ENCODE results near the gene ESRP2.

ESRP2 gene

DNA sequence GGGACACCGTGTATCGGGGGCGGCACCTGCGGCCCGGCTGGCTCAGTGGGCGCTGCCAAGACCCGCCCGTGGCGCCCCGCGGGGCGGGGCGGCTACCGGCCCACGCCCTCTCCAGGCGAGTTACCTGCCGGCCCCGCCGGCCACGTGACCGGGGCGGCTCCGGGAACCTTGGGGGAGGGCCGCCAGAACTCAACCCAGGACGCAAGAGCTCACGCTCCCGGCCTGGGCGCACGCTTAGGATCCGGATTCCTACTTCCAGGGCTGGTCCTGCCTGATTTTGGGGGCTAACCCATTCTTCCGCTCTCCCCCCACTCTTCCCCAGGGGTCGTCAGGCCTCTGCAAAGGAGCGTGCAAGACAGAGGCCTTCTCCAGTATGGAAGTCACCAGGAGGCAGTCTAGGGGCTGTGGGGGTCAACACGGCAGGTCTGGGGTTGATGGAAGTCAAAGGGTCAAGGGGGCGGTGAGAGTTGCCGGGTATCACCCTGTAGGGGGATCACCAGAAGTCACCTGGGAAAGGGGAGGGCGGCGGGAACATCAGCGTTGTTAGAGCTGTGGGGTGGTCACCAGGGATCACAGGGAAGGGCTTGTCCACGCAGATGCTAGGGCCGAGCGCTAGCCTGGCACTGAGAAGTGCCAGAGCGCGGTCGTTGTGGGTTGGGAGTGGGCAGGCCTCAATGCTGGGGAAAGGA lies 354 bp upstream of the ESRP2 start:
- ATAC-seq = no peak

DNA sequence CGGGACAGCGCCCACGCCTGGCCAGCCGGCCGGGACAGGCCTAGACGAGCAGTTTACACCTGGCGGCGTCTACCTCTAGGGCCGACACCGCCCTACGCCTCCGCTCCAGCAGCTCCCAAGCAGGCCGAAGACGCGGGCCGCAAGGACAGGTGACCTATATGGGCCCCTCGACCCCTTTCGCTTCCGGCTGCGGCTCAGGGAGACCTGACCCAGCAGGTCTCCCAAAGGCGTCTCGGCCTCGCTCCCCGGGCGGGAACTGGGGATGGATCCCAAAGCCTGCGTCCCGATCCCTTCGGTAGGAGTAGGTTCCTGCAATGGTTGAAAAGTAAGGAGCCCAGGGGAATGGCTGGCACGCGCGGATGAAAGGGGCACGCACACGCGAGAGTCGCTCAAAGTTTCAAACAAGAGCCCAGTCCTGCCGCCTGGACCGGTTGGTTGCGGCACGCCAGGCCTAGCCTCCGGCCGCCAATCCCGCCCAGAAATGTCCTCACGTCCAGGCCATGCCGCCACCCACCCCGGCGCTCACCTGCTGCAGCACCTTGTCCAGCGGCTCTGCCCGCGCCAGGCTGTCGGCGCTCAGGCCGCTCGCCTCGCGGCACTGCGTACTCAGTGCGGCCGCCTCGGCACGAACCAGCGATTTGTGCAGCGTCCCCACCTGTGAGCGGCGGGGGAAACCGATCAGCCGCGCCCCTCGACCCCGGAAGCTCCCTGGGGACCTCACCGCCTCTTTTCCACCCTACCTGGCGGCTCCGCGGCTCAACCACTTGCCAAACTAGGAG lies 630 bp downstream of the ESRP2 start:
- H3K27me3 Mint-ChIP-seq = no peaks in the 10 kb centered on the region
- no peaks in the 10 kb centered on the region for H3K36me3 Mint-ChIP-seq (ENCODE audit: low read depth)
- peaks cover 41% of the 10 kb centered on the region for H3K4me1 Mint-ChIP-seq
- H3K27ac Mint-ChIP-seq = no peak overlapping the region
- no peak overlapping the region for H3K4me3 Mint-ChIP-seq
- ATAC-seq (no peak), DNase-seq (no peak)
- no peaks in the 10 kb centered on the region for H3K9me3 Mint-ChIP-seq

More for the DNA sequence above, 354 bp upstream of the ESRP2 start:
- Mint-ChIP-seq H3K4me1 (peaks cover 41% of the 10 kb centered on the region), H3K27ac (peak overlapping the region; percentile 87), H3K27me3 (no peaks in the 10 kb centered on the region), H3K36me3 (ENCODE audit: low read depth) (no peaks in the 10 kb centered on the region), H3K9me3 (no peaks in the 10 kb centered on the region), H3K4me3 (peak overlapping the region; percentile 90)
- peak; percentile 42 for DNase-seq

DNA sequence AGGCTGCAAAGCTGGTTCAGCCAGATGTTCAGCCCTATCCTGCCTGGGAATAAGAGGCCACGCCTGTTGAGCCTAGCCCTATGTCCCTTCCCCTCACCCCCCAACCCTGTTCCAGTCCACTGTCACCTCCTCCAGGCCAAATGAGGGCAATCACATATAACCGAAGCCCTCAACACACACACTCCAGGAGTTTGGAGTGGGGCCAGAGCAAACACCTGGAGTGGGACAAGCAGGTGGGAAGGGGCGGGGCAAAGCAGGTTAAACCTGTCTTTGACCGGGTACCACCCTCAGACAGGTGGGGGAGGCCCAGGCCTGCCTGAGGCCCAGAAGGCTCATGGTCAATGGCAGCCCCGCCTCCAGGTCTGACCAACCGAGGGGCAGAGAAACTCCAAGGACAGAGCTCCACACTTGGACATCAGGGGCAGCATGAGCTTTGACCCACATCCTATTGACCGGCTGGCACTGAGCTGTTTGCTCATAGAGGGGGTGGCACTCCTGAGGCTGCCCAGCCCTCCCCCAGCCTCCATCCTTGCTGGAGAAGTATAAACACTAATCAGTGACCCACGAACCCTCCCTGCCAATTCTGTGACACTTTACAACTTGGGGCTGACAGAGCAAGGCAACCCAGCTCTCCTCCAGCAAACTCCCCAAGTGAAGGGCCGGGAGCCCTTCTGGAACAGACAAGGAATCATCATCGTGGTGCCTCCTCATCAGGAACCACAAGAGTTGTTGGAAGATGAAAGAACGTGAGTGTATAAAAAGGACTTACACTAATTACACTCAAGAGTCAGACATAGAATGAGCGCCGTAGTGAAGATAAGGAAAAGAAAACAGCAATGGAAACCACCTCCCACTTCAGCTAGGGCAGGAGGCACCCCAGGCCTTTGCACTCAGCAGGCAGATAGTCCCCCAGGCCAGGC lies 1.5 kb downstream of the ESRP2 start:
- Mint-ChIP-seq H3K36me3 (ENCODE audit: low read depth) (peaks cover under 1% of the 10 kb centered on the region), H3K4me3 (no peak overlapping the region), H3K27me3 (no peaks in the 10 kb centered on the region), H3K27ac (no peak overlapping the region), H3K9me3 (no peaks in the 10 kb centered on the region), H3K4me1 (peaks cover 36% of the 10 kb centered on the region)
- ATAC-seq (no peak), DNase-seq (no peak)

DNA sequence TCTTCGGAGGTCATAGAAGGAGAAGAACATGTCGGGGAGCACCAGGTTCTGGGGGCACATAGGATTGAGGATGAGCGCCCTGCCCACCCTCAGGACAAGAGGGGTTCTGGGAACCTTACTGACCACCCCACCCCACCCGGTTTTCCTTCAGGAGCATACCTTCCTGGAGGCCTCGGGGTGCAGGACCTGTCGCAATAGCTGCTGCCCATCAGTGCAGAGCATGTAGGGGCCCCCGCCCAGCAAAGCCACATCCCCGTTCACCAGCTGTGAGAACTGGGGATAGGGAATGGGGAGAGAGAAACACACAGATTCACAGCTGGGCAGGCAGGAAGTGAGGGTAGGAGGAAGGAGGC lies 2.1 kb downstream of the ESRP2 start:
- Mint-ChIP-seq H3K4me1 (peaks cover 38% of the 10 kb centered on the region), H3K36me3 (ENCODE audit: low read depth) (peaks cover 5% of the 10 kb centered on the region), H3K4me3 (no peak overlapping the region), H3K27me3 (no peaks in the 10 kb centered on the region), H3K9me3 (no peaks in the 10 kb centered on the region), H3K27ac (no peak overlapping the region)
- ATAC-seq (no peak), DNase-seq (no peak)

DNA sequence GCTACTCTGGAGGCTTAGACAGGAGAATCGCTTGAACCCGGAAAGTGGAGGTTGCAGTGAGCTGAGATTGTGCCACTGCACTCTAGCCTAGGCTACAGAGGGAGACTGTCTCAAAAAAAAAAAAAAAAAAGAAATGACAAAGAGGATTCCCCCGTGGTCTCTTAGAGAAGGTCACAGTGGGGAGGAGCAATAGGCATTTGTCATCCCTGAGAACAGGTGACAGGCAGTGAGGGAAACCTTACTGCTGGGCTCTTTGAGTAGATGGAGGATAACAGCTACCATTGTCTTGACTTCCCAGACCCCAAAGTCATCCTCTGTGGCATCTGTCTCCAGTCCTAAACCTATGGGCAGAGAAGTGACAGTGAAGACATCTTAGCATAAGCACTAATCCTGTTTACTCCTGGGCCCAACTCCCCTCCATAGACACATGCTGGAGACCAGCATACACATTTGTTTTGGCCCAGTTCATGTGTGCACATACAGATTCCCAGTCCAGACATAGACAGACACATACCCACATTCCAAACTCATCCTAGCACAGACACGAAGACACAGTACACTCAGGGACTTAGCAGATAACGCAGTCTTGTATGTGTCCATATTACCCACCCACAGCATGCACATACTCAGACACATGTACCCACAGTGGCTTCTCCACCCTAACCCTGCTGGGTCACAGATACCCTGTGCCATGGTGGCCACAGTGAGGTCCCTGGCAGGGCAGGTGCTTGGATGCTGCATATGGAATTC lies 2.7 kb downstream of the ESRP2 start:
- peak; percentile 51 for ATAC-seq
- Mint-ChIP-seq H3K27me3 (no peaks in the 10 kb centered on the region), H3K9me3 (no peaks in the 10 kb centered on the region), H3K4me1 (peaks cover 39% of the 10 kb centered on the region), H3K36me3 (ENCODE audit: low read depth) (peaks cover 5% of the 10 kb centered on the region), H3K4me3 (no peak overlapping the region), H3K27ac (peak overlapping the region; percentile 2)
- no peak for DNase-seq

DNA sequence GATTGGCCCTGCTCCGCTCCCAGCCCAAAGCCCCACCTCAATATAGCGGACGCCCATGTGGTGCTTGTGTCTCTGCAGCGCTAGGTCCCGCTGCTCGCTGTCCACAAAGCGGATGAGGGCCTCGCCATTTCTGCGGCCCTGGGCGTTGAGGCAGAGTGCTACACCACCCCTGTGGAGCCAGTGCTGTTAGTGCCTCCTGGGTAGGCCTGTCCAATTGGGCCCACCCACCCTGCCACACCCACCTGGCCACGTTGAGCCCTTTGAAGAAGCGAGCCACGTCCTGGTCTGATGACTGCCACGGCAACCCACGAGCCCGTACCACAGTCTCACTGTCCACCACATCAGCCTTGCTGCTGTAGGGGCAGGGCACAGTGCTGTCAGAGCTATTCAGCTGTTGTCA lies 3.6 kb downstream of the ESRP2 start:
- Mint-ChIP-seq H3K9me3 (no peaks in the 10 kb centered on the region), H3K27ac (no peak overlapping the region), H3K36me3 (ENCODE audit: low read depth) (peaks cover 9% of the 10 kb centered on the region)

DNA sequence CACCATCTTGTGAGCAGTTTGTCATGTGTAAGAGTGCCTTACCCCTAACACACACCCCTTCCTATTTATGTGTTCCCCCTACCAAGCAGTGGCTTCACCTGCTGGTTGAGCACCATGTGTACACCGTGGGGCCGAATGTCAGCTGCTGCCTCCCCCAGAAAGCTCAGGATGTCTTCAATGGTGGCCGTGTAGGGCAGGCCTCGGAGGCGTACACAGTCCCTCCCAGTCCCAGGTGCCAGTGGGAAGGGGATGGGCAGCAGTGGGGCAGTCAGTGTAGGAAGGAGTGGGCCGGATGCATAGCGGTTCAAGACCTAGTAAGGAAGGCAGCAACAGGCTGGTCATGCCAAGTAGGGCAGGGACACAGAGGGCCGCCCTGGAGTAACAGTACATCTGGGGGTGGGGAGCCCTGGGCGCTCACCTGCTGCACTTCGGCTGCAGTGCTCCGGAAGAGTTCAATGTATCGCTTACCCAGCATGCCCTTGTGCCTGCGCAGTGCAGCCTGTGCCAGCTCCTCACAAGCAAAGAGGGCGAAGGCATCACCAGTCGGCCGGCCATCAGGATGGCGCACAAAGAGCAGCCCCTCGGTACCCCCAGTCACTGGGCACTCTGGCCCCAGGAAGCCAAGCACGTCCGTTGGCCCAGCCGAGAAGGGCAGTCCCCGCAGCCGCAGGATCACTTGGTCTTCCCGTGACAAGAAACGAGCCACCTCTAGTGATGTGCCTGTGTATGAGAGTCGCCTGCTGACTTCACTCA lies 4.4 kb downstream of the ESRP2 start:
- Mint-ChIP-seq H3K27ac (no peak overlapping the region), H3K27me3 (no peaks in the 10 kb centered on the region), H3K4me3 (no peak overlapping the region), H3K4me1 (peaks cover 45% of the 10 kb centered on the region), H3K9me3 (no peaks in the 10 kb centered on the region), H3K36me3 (ENCODE audit: low read depth) (peaks cover 13% of the 10 kb centered on the region)
- DNase-seq = no peak
- no peak for ATAC-seq

More for the DNA sequence above, 3.6 kb downstream of the ESRP2 start:
- Mint-ChIP-seq H3K4me1 (peaks cover 43% of the 10 kb centered on the region), H3K4me3 (no peak overlapping the region), H3K27me3 (no peaks in the 10 kb centered on the region)
- DNase-seq (no peak), ATAC-seq (no peak)

DNA sequence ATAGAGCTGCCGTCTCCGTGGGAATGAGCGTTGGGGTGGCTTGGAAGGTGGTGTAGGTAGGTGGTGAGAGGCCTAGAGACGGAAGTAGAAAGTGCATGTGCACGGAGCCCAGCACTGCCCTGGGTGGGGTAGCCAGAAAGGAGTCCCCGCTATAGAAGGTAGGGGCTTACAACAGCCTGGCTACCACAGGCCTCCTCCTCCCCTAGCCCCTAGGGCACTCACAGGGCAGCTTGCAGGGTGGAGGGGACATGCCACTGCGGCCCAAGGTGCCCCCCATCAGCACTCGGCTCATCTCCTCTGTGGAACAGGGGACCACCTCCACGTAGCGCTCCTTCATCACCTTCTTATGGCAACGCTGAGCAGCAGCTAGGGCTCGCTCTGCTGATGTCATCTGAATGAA lies 5.0 kb downstream of the ESRP2 start:
- H3K27ac Mint-ChIP-seq = no peak overlapping the region
- DNase-seq = no peak
- H3K4me3 Mint-ChIP-seq = no peak overlapping the region
- H3K9me3 Mint-ChIP-seq = no peaks in the 10 kb centered on the region
- peaks cover 13% of the 10 kb centered on the region for H3K36me3 Mint-ChIP-seq (ENCODE audit: low read depth)
- peaks cover 47% of the 10 kb centered on the region for H3K4me1 Mint-ChIP-seq
- ATAC-seq = no peak
- H3K27me3 Mint-ChIP-seq = no peaks in the 10 kb centered on the region

DNA sequence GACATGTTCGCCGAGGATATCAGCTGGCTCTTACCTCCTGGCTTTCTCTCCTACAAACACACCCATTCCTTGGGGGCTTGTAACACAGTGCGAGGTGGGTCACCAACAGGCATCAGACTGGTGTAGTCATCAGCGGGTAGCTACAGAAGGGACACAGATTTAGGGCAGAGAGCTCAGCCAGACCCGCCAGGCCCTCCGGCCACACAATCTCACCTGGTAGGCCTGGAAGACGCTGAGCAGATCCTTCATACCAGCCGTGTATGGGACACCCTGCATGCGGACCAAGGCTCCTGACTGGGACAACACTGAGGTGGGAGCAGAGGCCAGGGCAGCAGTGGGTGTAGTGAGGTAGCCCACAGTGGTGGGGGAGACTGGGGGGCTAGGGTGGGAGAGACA lies 5.8 kb downstream of the ESRP2 start:
- peaks cover 19% of the 10 kb centered on the region for H3K36me3 Mint-ChIP-seq (ENCODE audit: low read depth)
- no peak for ATAC-seq
- DNase-seq = no peak
- H3K4me3 Mint-ChIP-seq = no peak overlapping the region
- H3K4me1 Mint-ChIP-seq = peaks cover 53% of the 10 kb centered on the region
- no peaks in the 10 kb centered on the region for H3K27me3 Mint-ChIP-seq
- no peaks in the 10 kb centered on the region for H3K9me3 Mint-ChIP-seq
- H3K27ac Mint-ChIP-seq = no peak overlapping the region

DNA sequence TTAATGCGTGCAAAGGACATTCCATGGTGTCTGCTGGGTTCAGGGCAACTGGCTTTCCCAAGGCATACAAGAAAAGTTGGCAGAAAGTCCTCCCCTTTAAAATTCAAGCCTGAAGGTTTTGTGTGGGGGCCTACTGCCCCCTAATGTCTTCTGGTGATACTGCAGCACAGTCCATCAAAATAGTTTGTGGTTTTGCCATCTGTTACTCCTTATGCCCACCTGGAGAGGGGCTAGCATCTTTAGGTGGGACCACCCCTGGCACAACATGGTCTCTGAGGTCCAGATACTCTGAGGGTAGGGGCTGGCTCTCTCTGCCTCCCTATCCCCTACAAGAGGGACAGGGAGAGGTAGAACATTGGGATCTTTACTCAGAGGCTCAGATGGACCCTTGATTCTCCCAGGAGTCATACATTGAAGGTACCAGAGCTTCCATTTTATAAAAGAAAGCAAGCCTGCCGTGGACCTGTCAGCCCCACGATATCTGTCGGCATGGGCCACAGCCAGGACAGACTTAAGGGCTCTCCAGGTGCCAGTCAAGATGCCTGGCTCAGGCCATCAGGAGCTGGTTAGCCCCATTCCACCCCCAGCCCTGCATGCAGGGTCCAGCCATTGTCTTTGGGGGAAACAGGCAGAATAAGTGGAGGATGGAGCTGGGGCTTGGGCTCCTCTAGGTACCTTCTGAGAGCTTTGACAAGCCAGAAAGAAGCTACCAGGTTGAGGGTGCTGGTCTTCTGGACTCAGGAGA lies 6.3 kb downstream of the ESRP2 start:
- no peaks in the 10 kb centered on the region for H3K9me3 Mint-ChIP-seq
- no peak overlapping the region for H3K4me3 Mint-ChIP-seq
- no peaks in the 10 kb centered on the region for H3K27me3 Mint-ChIP-seq
- ATAC-seq = no peak
- peaks cover 19% of the 10 kb centered on the region for H3K36me3 Mint-ChIP-seq (ENCODE audit: low read depth)
- H3K27ac Mint-ChIP-seq = peak overlapping the region; percentile 54
- H3K4me1 Mint-ChIP-seq = peaks cover 51% of the 10 kb centered on the region
- DNase-seq = peak; percentile 45

DNA sequence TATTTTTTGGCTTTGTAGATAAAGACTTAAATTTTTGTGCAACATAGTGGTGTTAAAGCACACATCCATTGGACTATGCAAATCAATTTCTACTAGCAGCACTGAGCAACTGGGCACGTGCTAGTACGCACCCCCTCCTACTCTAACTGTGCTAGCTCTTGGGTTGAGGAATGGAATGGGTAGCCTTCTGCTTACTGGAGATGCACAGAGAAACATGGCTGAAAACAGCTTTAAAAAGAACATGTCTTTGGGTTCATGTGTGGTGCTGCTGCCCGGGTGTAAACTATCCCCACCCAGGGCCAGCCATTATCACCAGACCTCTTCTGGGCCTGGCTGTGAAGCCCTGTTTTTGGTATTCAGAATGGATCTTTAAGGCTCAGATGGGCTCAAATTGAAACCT lies 7.3 kb downstream of the ESRP2 start:
- H3K4me3 Mint-ChIP-seq = no peak overlapping the region
- peaks cover 49% of the 10 kb centered on the region for H3K4me1 Mint-ChIP-seq
- ATAC-seq (no peak), DNase-seq (no peak)
- H3K27me3 Mint-ChIP-seq = no peaks in the 10 kb centered on the region
- peaks cover 19% of the 10 kb centered on the region for H3K36me3 Mint-ChIP-seq (ENCODE audit: low read depth)
- H3K27ac Mint-ChIP-seq = peak overlapping the region; percentile 54
- H3K9me3 Mint-ChIP-seq = no peaks in the 10 kb centered on the region

DNA sequence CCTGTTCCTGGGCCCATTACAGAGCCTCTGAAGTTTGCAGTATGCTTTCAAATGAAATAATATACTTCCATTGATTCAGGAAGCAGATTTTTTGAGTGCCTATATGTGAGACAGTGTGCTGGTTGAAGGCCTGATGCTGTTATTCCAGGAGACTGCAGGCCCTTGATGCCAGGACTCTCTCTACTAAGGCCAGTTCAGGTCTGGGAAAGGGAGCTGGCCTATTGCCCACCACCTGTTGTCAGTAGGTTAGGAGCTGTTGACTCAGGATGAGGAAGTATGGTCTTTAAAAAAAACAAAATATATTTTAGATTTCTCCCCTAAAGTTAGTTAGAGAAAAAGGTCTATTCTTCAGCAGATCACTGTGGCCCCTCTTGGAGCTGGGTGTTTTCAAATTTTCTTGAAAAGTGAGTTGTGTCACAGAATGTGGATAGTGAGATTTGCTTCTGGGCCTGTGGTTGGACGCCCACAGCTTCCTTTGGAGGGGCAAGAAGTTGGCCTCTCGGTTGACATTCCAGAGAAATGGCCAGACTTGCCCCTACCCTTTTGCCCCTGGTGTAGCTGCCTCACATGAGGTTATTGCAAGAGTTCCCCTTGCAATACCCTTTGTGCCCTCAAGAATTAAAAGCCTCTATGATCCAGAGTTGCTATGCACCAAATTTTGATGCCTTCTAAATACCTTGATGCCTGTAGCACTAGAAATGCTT lies 7.9 kb downstream of the ESRP2 start:
- no peaks in the 10 kb centered on the region for H3K9me3 Mint-ChIP-seq
- peaks cover 19% of the 10 kb centered on the region for H3K36me3 Mint-ChIP-seq (ENCODE audit: low read depth)
- peak overlapping the region; percentile 86 for H3K27ac Mint-ChIP-seq
- no peak overlapping the region for H3K4me3 Mint-ChIP-seq
- DNase-seq (no peak), ATAC-seq (no peak)
- H3K27me3 Mint-ChIP-seq = no peaks in the 10 kb centered on the region
- H3K4me1 Mint-ChIP-seq = peaks cover 43% of the 10 kb centered on the region

Data from activated naive CD8-positive, alpha-beta T cell treated with anti-CD3 and anti-CD28 coated beads, Interleukin-2, amount 50 U/mL, for 24 hours (primary cell).